HepG2 (cell line): ENCODE results near the gene TUBA8. TPM values are rescaled to one million over a fixed set of nuclear protein-coding genes. Genes with fewer than 3 reads are reported as not detected.

Source experiments
- DNMT1 ChIP-seq: sonication (generic); formaldehyde crosslinking; IDR thresholded peaks from 2 replicates; pipeline ENCODE4 v1.5.1; 2020; ENCODE audit warnings: mild to moderate bottlenecking, missing genetic modification reagents
- HNF4A ChIP-seq: sonication (generic); formaldehyde crosslinking; IDR thresholded peaks from 2 replicates; pipeline ENCODE4 v1.4.0; 2020; ENCODE audit warnings: missing genetic modification reagents
- ISX ChIP-seq: sonication (generic); formaldehyde crosslinking; conservative IDR thresholded peaks from 2 replicates; pipeline ENCODE4 v1.5.0; 2020; ENCODE audit warnings: missing genetic modification reagents
- KAT7 ChIP-seq: IDR thresholded peaks from 2 replicates; pipeline ENCODE4 v1.6.1; 2018; ENCODE audit warnings: borderline replicate concordance, missing compliant biosample characterization
- KDM2A ChIP-seq: sonication (generic); formaldehyde crosslinking; IDR thresholded peaks from 2 replicates; pipeline ENCODE4 v1.4.0; 2020; ENCODE audit warnings: low read depth, missing genetic modification reagents, borderline replicate concordance
- MZF1 ChIP-seq: sonication (generic); formaldehyde crosslinking; IDR thresholded peaks from 2 replicates; pipeline ENCODE4 v1.8.1; 2023; ENCODE audit warnings: mild to moderate bottlenecking, missing genetic modification reagents, borderline replicate concordance
- SALL1 ChIP-seq: sonication (generic); formaldehyde crosslinking; IDR thresholded peaks from 2 replicates; pipeline ENCODE4 v1.8.0; 2022; ENCODE audit warnings: mild to moderate bottlenecking, missing genetic modification reagents
- ZBTB26 ChIP-seq: IDR thresholded peaks from 2 replicates; pipeline ENCODE4 v1.6.1; 2016; ENCODE audit warnings: missing compliant biosample characterization, missing genetic modification reagents, borderline replicate concordance
- ZBTB43 ChIP-seq: sonication (generic); formaldehyde crosslinking; conservative IDR thresholded peaks from 2 replicates; pipeline ENCODE4 v1.4.0; 2020; ENCODE audit warnings: missing genetic modification reagents
- ZNF343 ChIP-seq: sonication (generic); formaldehyde crosslinking; IDR thresholded peaks from 2 replicates; pipeline ENCODE4 v1.4.0; 2020; ENCODE audit warnings: mild to moderate bottlenecking, missing genetic modification reagents
- ZNF75D ChIP-seq: sonication (generic); formaldehyde crosslinking; IDR thresholded peaks from 2 replicates; pipeline ENCODE4 v1.8.1; 2023; ENCODE audit warnings: missing genetic modification reagents, mild to moderate bottlenecking, borderline replicate concordance
- ZSCAN12 ChIP-seq: sonication (generic); formaldehyde crosslinking; IDR thresholded peaks from 2 replicates; pipeline ENCODE4 v1.9.0; 2021; ENCODE audit warnings: mild to moderate bottlenecking, missing genetic modification reagents
- ZSCAN20 ChIP-seq: sonication (generic); formaldehyde crosslinking; IDR thresholded peaks from 2 replicates; pipeline ENCODE4 v1.4.0; 2020; ENCODE audit warnings: missing genetic modification reagents, mild to moderate bottlenecking, borderline replicate concordance
- polyA plus RNA-seq, 8 experiments: library from polyadenylated mRNA; depleted of rRNA in 3 of 8; stranded (reverse) in 7 of 8; unstranded in 1 of 8; fragments of >200 nt; fragmentation: Illumina TruSeq in 4 of 8; extraction: Trizol in 4 of 8; gene quantifications; 2 replicates each; pipeline versions ENCODE4 v1.2.1 to v1.2.3, GENCODE V29; 2011 to 2016; ENCODE audit warnings: low read depth in 4 of 8, missing spikeins in 1 of 8, mixed read lengths in 1 of 8; ENCODE audit not compliant: insufficient read depth in 1 of 8
- total RNA-seq, 5 experiments: library from RNA; depleted of rRNA; stranded (reverse); fragments of >200 nt; fragmentation: Illumina TruSeq; extraction: Trizol; gene quantifications; 2 replicates each; pipeline ENCODE4 v1.2.3, GENCODE V29; 2016; ENCODE audit warnings: low read depth in 1 of 5
- TF ChIP-seq, protein P1 (sequence below): sonication (generic); formaldehyde crosslinking; conservative IDR thresholded peaks from 2 replicates; pipeline ENCODE4 v1.8.0; 2022; ENCODE audit warnings: missing genetic modification reagents

TUBA8 gene
- total and polyA plus RNA-seq, 2 of the 13 experiments (the other 11 are each of a cell fraction or from before 2014, with no cell fraction given): 0.35 to 0.69 TPM

DNA sequence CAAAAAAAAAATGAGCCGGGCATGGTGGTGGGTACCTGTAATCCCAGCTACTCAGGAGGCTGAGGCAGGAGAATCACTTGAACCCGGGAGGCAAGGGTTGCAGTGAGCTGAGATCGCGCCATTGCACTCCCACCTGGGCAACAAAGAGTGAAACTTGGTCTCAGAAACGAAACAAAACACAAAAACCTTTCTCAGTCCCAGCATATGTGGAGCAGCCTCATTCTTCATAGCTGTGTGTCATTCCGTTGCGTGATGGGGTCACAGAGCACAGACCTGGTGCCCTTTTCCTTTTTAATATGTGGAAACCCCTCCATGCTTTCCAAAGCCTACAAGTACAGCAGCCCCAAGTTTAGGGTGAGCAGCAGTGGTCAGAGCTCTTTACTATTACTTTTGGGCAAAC is 19.1 kb upstream of the TUBA8 start (continued):
- no peak for TF ChIP-seq MZF1
- no peak for TF ChIP-seq KAT7
- TF ChIP-seq HNF4A: no peak
- TF ChIP-seq DNMT1 (CRISPR knock-in tag): no peak
- TF ChIP-seq ZSCAN20: no peak
- TF ChIP-seq SALL1: no peak
- no peak for TF ChIP-seq KDM2A (CRISPR knock-in tag)
- TF ChIP-seq ZBTB26 (CRISPR knock-in tag): no peak
- no peak for TF ChIP-seq ZSCAN12 (CRISPR knock-in tag)
- TF ChIP-seq, protein P1, sequence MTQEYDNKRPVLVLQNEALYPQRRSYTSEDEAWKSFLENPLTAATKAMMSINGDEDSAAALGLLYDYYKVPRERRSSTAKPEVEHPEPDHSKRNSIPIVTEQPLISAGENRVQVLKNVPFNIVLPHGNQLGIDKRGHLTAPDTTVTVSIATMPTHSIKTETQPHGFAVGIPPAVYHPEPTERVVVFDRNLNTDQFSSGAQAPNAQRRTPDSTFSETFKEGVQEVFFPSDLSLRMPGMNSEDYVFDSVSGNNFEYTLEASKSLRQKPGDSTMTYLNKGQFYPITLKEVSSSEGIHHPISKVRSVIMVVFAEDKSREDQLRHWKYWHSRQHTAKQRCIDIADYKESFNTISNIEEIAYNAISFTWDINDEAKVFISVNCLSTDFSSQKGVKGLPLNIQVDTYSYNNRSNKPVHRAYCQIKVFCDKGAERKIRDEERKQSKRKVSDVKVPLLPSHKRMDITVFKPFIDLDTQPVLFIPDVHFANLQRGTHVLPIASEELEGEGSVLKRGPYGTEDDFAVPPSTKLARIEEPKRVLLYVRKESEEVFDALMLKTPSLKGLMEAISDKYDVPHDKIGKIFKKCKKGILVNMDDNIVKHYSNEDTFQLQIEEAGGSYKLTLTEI: no peak
- TF ChIP-seq ZBTB43 (CRISPR knock-in tag): no peak
- no peak for TF ChIP-seq ZNF343 (CRISPR knock-in tag)
- TF ChIP-seq ZNF75D (CRISPR knock-in tag): no peak
- TF ChIP-seq ISX (CRISPR knock-in tag): no peak
